HG03571 (cell line): ENCODE measurements around the gene CELSR3.

Experiments used
- ATAC-seq: cut with Tn5 transposase; IDR thresholded peaks from one replicate; pipeline ENCODE4 v1.9.1; 2021; ENCODE audit not compliant: unreplicated experiment

Gene CELSR3

GRCh38 chr3:48662753-48663488, at the start of gene CELSR3:
Gene CELSR3 (minus strand): TSS chr3:48662886. CDS start chr3:48662634, 252 bp downstream.
- ATAC-seq, result no peak

- no peak for ATAC-seq
Observed at GRCh38 chr3:48711727-48712126, 49.0 kb upstream of the CELSR3 start.

GRCh38 chr3:48709051-48709461, 46.4 kb upstream of the CELSR3 start:
- no peak for ATAC-seq

- no peak for ATAC-seq
Observed at GRCh38 chr3:48708481-48708889, 45.8 kb upstream of the CELSR3 start.

- no peak for ATAC-seq
Observed at GRCh38 chr3:48707157-48707556, 44.5 kb upstream of the CELSR3 start.

- no peak for ATAC-seq
Observed at GRCh38 chr3:48702320-48702920, 39.7 kb upstream of the CELSR3 start.

GRCh38 chr3:48700731-48701405, 38.2 kb upstream of the CELSR3 start:
- no peak for ATAC-seq

- ATAC-seq, result no peak
Observed at GRCh38 chr3:48698891-48699290, 36.2 kb upstream of the CELSR3 start.

- ATAC-seq, result no peak
Observed at GRCh38 chr3:48697952-48698351, 35.3 kb upstream of the CELSR3 start.

- no peak for ATAC-seq
Observed at GRCh38 chr3:48696601-48697000, 33.9 kb upstream of the CELSR3 start.

GRCh38 chr3:48696156-48696555, 33.5 kb upstream of the CELSR3 start:
- ATAC-seq, result no peak

- ATAC-seq, result no peak
Observed at GRCh38 chr3:48695393-48695753, 32.7 kb upstream of the CELSR3 start.

- no peak for ATAC-seq
Observed at GRCh38 chr3:48694610-48695392, 32.1 kb upstream of the CELSR3 start.

GRCh38 chr3:48693826-48694225, 31.1 kb upstream of the CELSR3 start:
- ATAC-seq, result no peak

- ATAC-seq, result no peak
Observed at GRCh38 chr3:48692551-48692950, 29.9 kb upstream of the CELSR3 start.

GRCh38 chr3:48690846-48691458, 28.3 kb upstream of the CELSR3 start:
- no peak for ATAC-seq

- no peak for ATAC-seq
Observed at GRCh38 chr3:48689384-48689783, 26.7 kb upstream of the CELSR3 start.

- no peak for ATAC-seq
Observed at GRCh38 chr3:48688737-48689075, 26.0 kb upstream of the CELSR3 start.

GRCh38 chr3:48688032-48688736, 25.5 kb upstream of the CELSR3 start:
- no peak for ATAC-seq

GRCh38 chr3:48687220-48687678, 24.6 kb upstream of the CELSR3 start:
- no peak for ATAC-seq
